Caco-2 (cell line): ENCODE results near the gene ERAL1. TPM values are rescaled to one million over a fixed set of nuclear protein-coding genes. Genes with fewer than 3 reads are reported as not detected.
"Not testable (repeated sequence)": the region's sequence is repeated elsewhere in the genome, so short reads cannot be mapped to it uniquely, and the experiment has no call there.

Source experiments
- BruUV-seq: library from RNA; stranded (reverse); fragments of 400-500 nt; replicated peaks from 2 replicates; lab custom pipeline; 2021; lab: Mats Ljungman, UMichigan
- CTCF ChIA-PET: fragments of 300-600 bp; sonication (Branson Sonifier 250); formaldehyde crosslinking; loops from one replicate; lab custom pipeline; 2022; ENCODE audit warnings: antibody characterized with exemption; lab: Charles Lee
- POLR2A ChIA-PET: fragments of 300-600 bp; sonication (Branson Sonifier 250); formaldehyde crosslinking; loops from one replicate; lab custom pipeline; 2022; ENCODE audit warnings: antibody characterized with exemption; lab: Charles Lee
- DNase-seq, 2 experiments: peaks; one replicate each; pipeline versions ENCODE4 v3.0.0 to v3.0.0-alpha.2; 2020 to 2022
- H3K27me3 ChIP-seq: replicated peaks from 2 replicates; pipeline ENCODE4 v1.6.0; 2011; ENCODE audit warnings: low read length; ENCODE audit not compliant: control insufficient read depth, insufficient read depth
- H3K36me3 ChIP-seq: 2 replicates; pipeline ENCODE4 v1.5.1; 2011; ENCODE audit warnings: low read length; ENCODE audit not compliant: control insufficient read depth, insufficient read depth
- H3K4me1 ChIP-seq: fragments of 250-450 bp; sonication (Bioruptor Pico); 2 replicates; pipeline ENCODE4 v1.5.1; 2020; ENCODE audit warnings: mild to moderate bottlenecking
- H3K4me3 ChIP-seq: 2 replicates; pipeline ENCODE4 v1.5.1; 2011; ENCODE audit warnings: low read depth, mild to moderate bottlenecking, control low read depth, low read length
- H3K9me3 ChIP-seq: fragments of 250-450 bp; sonication (Bioruptor Pico); 2 replicates; pipeline ENCODE4 v1.5.1; 2020; ENCODE audit warnings: mild to moderate bottlenecking, moderate library complexity
- H3K27ac Mint-ChIP-seq: one replicate; pipeline ENCODE4 v1.8.0; 2022; ENCODE audit warnings: mixed read lengths; ENCODE audit not compliant: unreplicated experiment
- H3K27me3 Mint-ChIP-seq: one replicate; pipeline ENCODE4 v1.8.0; 2022; ENCODE audit warnings: mixed read lengths; ENCODE audit not compliant: insufficient read depth, unreplicated experiment
- H3K36me3 Mint-ChIP-seq: one replicate; pipeline ENCODE4 v1.8.0; 2022; ENCODE audit warnings: mild to moderate bottlenecking, mixed read lengths; ENCODE audit not compliant: insufficient read depth, unreplicated experiment
- H3K4me1 Mint-ChIP-seq: one replicate; pipeline ENCODE4 v1.8.0; 2022; ENCODE audit warnings: low read depth, mixed read lengths; ENCODE audit not compliant: unreplicated experiment
- H3K4me3 Mint-ChIP-seq: one replicate; pipeline ENCODE4 v1.8.0; 2022; ENCODE audit warnings: mild to moderate bottlenecking, moderate library complexity, mixed read lengths; ENCODE audit not compliant: unreplicated experiment
- H3K9me3 Mint-ChIP-seq: one replicate; pipeline ENCODE4 v1.8.0; 2022; ENCODE audit warnings: mixed read lengths; ENCODE audit not compliant: unreplicated experiment
- CTCF ChIP-seq, 2 experiments: fragments of 200-600 bp in 1 of 2; IDR thresholded peaks; 1 replicate in 1 of 2; 2 replicates in 1 of 2; pipeline versions ENCODE4 v1.5.1 to v1.8.0; 2011 to 2022; ENCODE audit warnings: antibody characterized with exemption in 1 of 2, control low read depth in 1 of 2, inconsistent platforms in 1 of 2, low read depth in 1 of 2, low read length in 1 of 2, mild to moderate bottlenecking in 1 of 2, moderate library complexity in 1 of 2; ENCODE audit not compliant: insufficient read depth in 1 of 2, severe bottlenecking in 1 of 2, unreplicated experiment in 1 of 2
- intact Hi-C: fragments of 100-400 bp; cut with micrococcal nuclease; formaldehyde crosslinking; loops from one replicate; pipeline ENCODE4 v1.10.0; 2022; ENCODE audit not compliant: unreplicated experiment
- total RNA-seq: library from RNA; stranded (reverse); gene quantifications from 2 replicates; pipeline ENCODE4 v1.2.3, GENCODE V29; 2022

ERAL1 gene
- total RNA-seq, 1 experiment from 2014 or later = 85.1 TPM

DNA sequence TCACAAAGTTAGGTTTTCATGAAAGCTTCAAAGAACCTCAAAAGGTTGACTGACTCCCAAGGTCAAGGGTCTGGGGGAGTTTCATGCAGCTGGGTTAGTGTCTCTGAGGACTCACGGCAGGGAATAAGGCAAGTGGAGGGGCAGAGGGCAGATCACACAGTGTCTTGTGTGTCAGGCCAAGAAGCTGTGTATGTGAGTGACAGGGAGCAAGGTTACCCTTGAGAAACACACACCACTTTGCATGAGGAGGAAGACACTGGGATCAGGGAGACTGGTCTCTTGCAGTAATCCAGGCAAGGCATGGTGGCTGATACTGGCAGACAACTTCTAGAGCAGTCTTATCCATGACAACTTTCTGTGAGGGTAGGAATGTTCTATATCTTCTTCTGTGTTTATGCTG lies 36.4 kb downstream of the ERAL1 start:
- Histone ChIP-seq H3K4me3 (no peak overlapping the region), H3K9me3 (no peaks in the 10 kb centered on the region), H3K36me3 (peaks cover 1% of the 10 kb centered on the region; the same call in 1 of the 2 replicates), H3K4me1 (peaks cover 6% of the 10 kb centered on the region), H3K27me3 (no peaks in the 10 kb centered on the region)
- Mint-ChIP-seq H3K27ac (peak overlapping the region; percentile 8), H3K36me3 (peaks cover 41% of the 10 kb centered on the region), H3K9me3 (no peaks in the 10 kb centered on the region), H3K4me1 (peaks cover 10% of the 10 kb centered on the region), H3K27me3 (no peaks in the 10 kb centered on the region), H3K4me3 (no peak overlapping the region)
- no peak for TF ChIP-seq CTCF (IDR thresholded peaks at IDR 0.05; ENCODE audit: insufficient read depth in 1 of 2, low read depth in 1 of 2, low read length in 1 of 2, severe bottlenecking in 1 of 2, unreplicated experiment in 1 of 2)
- POLR2A ChIA-PET = no interaction called here
- BruUV-seq = no TSS peak
- no peak for DNase-seq
- CTCF ChIA-PET = no interaction called here
- intact Hi-C loops = no loop called here

GRCh38 chr17:28892024-28892423 lies 37.2 kb downstream of the ERAL1 start:
- Mint-ChIP-seq H3K4me3 (no peak overlapping the region), H3K27me3 (no peaks in the 10 kb centered on the region), H3K4me1 (peaks cover 11% of the 10 kb centered on the region), H3K36me3 (peaks cover 44% of the 10 kb centered on the region), H3K9me3 (no peaks in the 10 kb centered on the region), H3K27ac (peak overlapping the region; percentile 8)
- ChIA-PET CTCF (no interaction called here), POLR2A (no interaction called here)
- H3K4me3 ChIP-seq = no peak overlapping the region
- DNase-seq = no peak
- no peak for TF ChIP-seq CTCF (IDR thresholded peaks at IDR 0.05; ENCODE audit: insufficient read depth in 1 of 2, low read depth in 1 of 2, low read length in 1 of 2, severe bottlenecking in 1 of 2, unreplicated experiment in 1 of 2)
- H3K9me3 ChIP-seq = no peaks in the 10 kb centered on the region
- H3K36me3 ChIP-seq = peaks cover 1% of the 10 kb centered on the region; the same call in 1 of the 2 replicates
- intact Hi-C loops = no loop called here
- H3K27me3 ChIP-seq = no peaks in the 10 kb centered on the region
- peaks cover 9% of the 10 kb centered on the region for H3K4me1 ChIP-seq
- BruUV-seq = no TSS peak

- CTCF ChIA-PET = interaction anchor here (0.7 to 1.5 kb wide), 2 partner anchors 130 to 144 kb away, joined by 3 to 5 read pairs; no protein-coding TSS in a partner anchor
Observed at GRCh38 chr17:28893248-28894183, 38.7 kb downstream of the ERAL1 start.

More at GRCh38 chr17:28893248-28894183, 38.7 kb downstream of the ERAL1 start:
- H3K27me3 ChIP-seq, BruUV-seq, H3K9me3 ChIP-seq, H3K9me3 Mint-ChIP-seq, H3K27ac Mint-ChIP-seq, H3K4me3 Mint-ChIP-seq, H3K36me3 ChIP-seq, intact Hi-C loops, H3K4me3 ChIP-seq, DNase-seq, H3K27me3 Mint-ChIP-seq, POLR2A ChIA-PET: not testable (repeated sequence)
- Mint-ChIP-seq H3K4me1 (peaks cover 11% of the 10 kb centered on the region), H3K36me3 (peaks cover 53% of the 10 kb centered on the region)
- peaks cover 14% of the 10 kb centered on the region for H3K4me1 ChIP-seq
